NCI-H345 treated with DMSO at 0.1 percent for 48 hours (cell line): ENCODE measurements around the gene LAMC3.
"Not testable (repeated sequence)": the region's sequence is repeated elsewhere in the genome, so short reads cannot be mapped to it uniquely, and the experiment has no call there.

Experiments used
- DNase-seq: peaks from one replicate; lab custom pipeline; 2025; ENCODE audit not compliant: unreplicated experiment; lab: John Stamatoyannopoulos, UW

Gene LAMC3

GRCh38 chr9:131096269-131097125, 87.5 kb downstream of the LAMC3 start, which contains the start of gene AIF1L:
AIF1L (plus strand) TSS chr9:131096531; CDS start chr9:131096630, 99 bp downstream.
- DNase-seq, result peak; percentile 37

GRCh38 chr9:131097126-131097947, 88.4 kb downstream of the LAMC3 start:
- DNase-seq, result no peak

- DNase-seq, result no peak
These were observed 88.9 kb downstream of the LAMC3 start for GRCh38 chr9:131097948-131098278.

GRCh38 chr9:131098391-131099101, 89.6 kb downstream of the LAMC3 start:
- DNase-seq, result no peak

GRCh38 chr9:131099102-131099606, 90.2 kb downstream of the LAMC3 start:
- DNase-seq, result no peak

GRCh38 chr9:131099845-131100244, 90.9 kb downstream of the LAMC3 start:
- DNase-seq, result not testable (repeated sequence)

GRCh38 chr9:131100445-131100844, 91.5 kb downstream of the LAMC3 start:
- no peak for DNase-seq

- DNase-seq, result no peak
These were observed 92.4 kb downstream of the LAMC3 start for GRCh38 chr9:131101207-131101964.

- no peak for DNase-seq
These were observed 94.0 kb downstream of the LAMC3 start for GRCh38 chr9:131103024-131103423.

- DNase-seq, result no peak
These were observed 94.6 kb downstream of the LAMC3 start for GRCh38 chr9:131103535-131103934.

- no peak for DNase-seq
These were observed 95.2 kb downstream of the LAMC3 start for GRCh38 chr9:131104016-131104740.

- DNase-seq, result no peak
These were observed 97.0 kb downstream of the LAMC3 start for GRCh38 chr9:131105952-131106351.

GRCh38 chr9:131107760-131108159, 98.8 kb downstream of the LAMC3 start:
- no peak for DNase-seq

- DNase-seq, result no peak
These were observed 102.3 kb downstream of the LAMC3 start for GRCh38 chr9:131111186-131111853.

- no peak for DNase-seq
These were observed 102.9 kb downstream of the LAMC3 start for GRCh38 chr9:131111854-131112311.

GRCh38 chr9:131112374-131113154, 103.6 kb downstream of the LAMC3 start:
- DNase-seq, result no peak

GRCh38 chr9:131113655-131114054, 104.7 kb downstream of the LAMC3 start:
- no peak for DNase-seq

- no peak for DNase-seq
These were observed 105.1 kb downstream of the LAMC3 start for GRCh38 chr9:131114084-131114535.
